Hematopoietic multipotent progenitor cell treated with erythropoietin and hydrocortisone succinate and interleukin-3 and kit ligand, for 6 days (in vitro differentiated cells): ENCODE measurements around the gene SLC44A3.

Experiments used
- DNase-seq: peaks from one replicate; pipeline ENCODE4 v3.0.0-alpha.2; 2015

Gene SLC44A3

GRCh38 chr1:94843430-94843829 lies 23.3 kb downstream of the SLC44A3 start:
- no peak for DNase-seq

GRCh38 chr1:94843846-94844245 lies 23.7 kb downstream of the SLC44A3 start:
- DNase-seq: no peak

- DNase-seq: no peak
Measured at GRCh38 chr1:94846308-94846707, 26.2 kb downstream of the SLC44A3 start.

GRCh38 chr1:94851571-94851970 lies 31.4 kb downstream of the SLC44A3 start:
- DNase-seq: no peak

GRCh38 chr1:94852788-94853187 lies 32.6 kb downstream of the SLC44A3 start:
- DNase-seq: no peak

- DNase-seq: peak; percentile 94
Measured at GRCh38 chr1:94854458-94855306, 34.5 kb downstream of the SLC44A3 start.

GRCh38 chr1:94855307-94855700 lies 35.1 kb downstream of the SLC44A3 start:
- DNase-seq: no peak

- no peak for DNase-seq
Measured at GRCh38 chr1:94856004-94856403, 35.8 kb downstream of the SLC44A3 start.

- DNase-seq: no peak
Measured at GRCh38 chr1:94856868-94857267, 36.7 kb downstream of the SLC44A3 start.

- no peak for DNase-seq
Measured at GRCh38 chr1:94858276-94858675, 38.1 kb downstream of the SLC44A3 start.

GRCh38 chr1:94859174-94859573 lies 39.0 kb downstream of the SLC44A3 start:
- no peak for DNase-seq

GRCh38 chr1:94862718-94863117 lies 42.6 kb downstream of the SLC44A3 start:
- no peak for DNase-seq

GRCh38 chr1:94863297-94863911 lies 43.2 kb downstream of the SLC44A3 start:
- DNase-seq: no peak

- DNase-seq: no peak
Measured at GRCh38 chr1:94863919-94864318, 43.8 kb downstream of the SLC44A3 start.

- no peak for DNase-seq
Measured at GRCh38 chr1:94864821-94865220, 44.7 kb downstream of the SLC44A3 start.

- no peak for DNase-seq
Measured at GRCh38 chr1:94865360-94865759, 45.2 kb downstream of the SLC44A3 start.

- DNase-seq: no peak
Measured at GRCh38 chr1:94866164-94866807, 46.1 kb downstream of the SLC44A3 start.

- no peak for DNase-seq
Measured at GRCh38 chr1:94871031-94871430, 50.9 kb downstream of the SLC44A3 start.

GRCh38 chr1:94872771-94873495 lies 52.8 kb downstream of the SLC44A3 start:
- DNase-seq: no peak

GRCh38 chr1:94873520-94874351 lies 53.6 kb downstream of the SLC44A3 start:
- DNase-seq: no peak

GRCh38 chr1:94874423-94874822 lies 54.3 kb downstream of the SLC44A3 start:
- DNase-seq: no peak

- no peak for DNase-seq
Measured at GRCh38 chr1:94875794-94876193, 55.6 kb downstream of the SLC44A3 start.
